HepG2 (cell line): ENCODE measurements around the gene GPATCH3. TPM values are rescaled to one million over a fixed set of nuclear protein-coding genes. Genes with fewer than 3 reads are reported as not detected.

Source experiments
- ARID4A ChIP-seq: sonication (generic); formaldehyde crosslinking; IDR thresholded peaks from 2 replicates; pipeline ENCODE4 v1.5.0; 2020; ENCODE audit warnings: mild to moderate bottlenecking, missing genetic modification reagents, borderline replicate concordance
- EP300 ChIP-seq, 3 experiments: sonication (generic) in 1 of 3; formaldehyde crosslinking in 1 of 3; IDR thresholded peaks; 2 replicates each; pipeline versions ENCODE4 v1.5.1 to v1.6.1; 2011 to 2020; ENCODE audit warnings: low read depth in 2 of 3, low read length in 2 of 3, borderline replicate concordance in 1 of 3, improper control_type of control experiment in 1 of 3, mild to moderate bottlenecking in 1 of 3, missing genetic modification reagents in 1 of 3, moderate library complexity in 1 of 3
- HES4 ChIP-seq: sonication (generic); formaldehyde crosslinking; IDR thresholded peaks from 2 replicates; pipeline ENCODE4 v1.9.0; 2021; ENCODE audit warnings: mild to moderate bottlenecking, missing genetic modification reagents, borderline replicate concordance
- HOXA5 ChIP-seq: sonication (generic); formaldehyde crosslinking; IDR thresholded peaks from 2 replicates; pipeline ENCODE4 v1.4.0; 2020; ENCODE audit warnings: missing genetic modification reagents
- MNT ChIP-seq: fragments of 450-650 bp; IDR thresholded peaks from 2 replicates; pipeline ENCODE4 v1.6.1; 2016
- NFE2L1 ChIP-seq: sonication (generic); formaldehyde crosslinking; IDR thresholded peaks from 2 replicates; pipeline ENCODE4 v1.4.0; 2020; ENCODE audit warnings: missing genetic modification reagents, mild to moderate bottlenecking, borderline replicate concordance
- PAWR ChIP-seq: sonication (generic); formaldehyde crosslinking; IDR thresholded peaks from 2 replicates; pipeline ENCODE4 v1.4.0; 2020; ENCODE audit warnings: missing genetic modification reagents, mild to moderate bottlenecking, borderline replicate concordance
- RARG ChIP-seq: sonication (generic); formaldehyde crosslinking; IDR thresholded peaks from 2 replicates; pipeline ENCODE4 v1.4.0; 2020; ENCODE audit warnings: low read depth, mild to moderate bottlenecking, missing genetic modification reagents
- ZBED4 ChIP-seq: sonication (generic); formaldehyde crosslinking; IDR thresholded peaks from 2 replicates; pipeline ENCODE4 v1.4.0; 2020; ENCODE audit warnings: missing genetic modification reagents, borderline replicate concordance
- ZFY ChIP-seq: sonication (generic); formaldehyde crosslinking; IDR thresholded peaks from 2 replicates; pipeline ENCODE4 v1.4.0; 2020; ENCODE audit warnings: missing genetic modification reagents
- ZGPAT ChIP-seq: IDR thresholded peaks from 2 replicates; pipeline ENCODE4 v1.6.1; 2016; ENCODE audit warnings: mild to moderate bottlenecking
- ZNF292 ChIP-seq: sonication (generic); formaldehyde crosslinking; IDR thresholded peaks from 2 replicates; pipeline ENCODE4 v1.8.1; 2022; ENCODE audit warnings: mild to moderate bottlenecking, low read depth, missing genetic modification reagents, borderline replicate concordance
- ZNF629 ChIP-seq: sonication (generic); formaldehyde crosslinking; conservative IDR thresholded peaks from 2 replicates; pipeline ENCODE4 v1.5.0; 2020; ENCODE audit warnings: missing genetic modification reagents
- ZNF841 ChIP-seq: sonication (generic); formaldehyde crosslinking; IDR thresholded peaks from 2 replicates; pipeline ENCODE4 v1.8.1; 2023; ENCODE audit warnings: missing genetic modification reagents, borderline replicate concordance
- ZSCAN25 ChIP-seq: sonication (generic); formaldehyde crosslinking; IDR thresholded peaks from 2 replicates; pipeline ENCODE4 v1.8.0; 2022; ENCODE audit warnings: mild to moderate bottlenecking, missing genetic modification reagents
- ZSCAN30 ChIP-seq: sonication (generic); formaldehyde crosslinking; IDR thresholded peaks from 2 replicates; pipeline ENCODE4 v1.5.0; 2020; ENCODE audit warnings: mild to moderate bottlenecking, missing genetic modification reagents
- polyA plus RNA-seq, 8 experiments: library from polyadenylated mRNA; depleted of rRNA in 3 of 8; stranded (reverse) in 7 of 8; unstranded in 1 of 8; fragments of >200 nt; fragmentation: Illumina TruSeq in 4 of 8; extraction: Trizol in 4 of 8; gene quantifications; 2 replicates each; pipeline versions ENCODE4 v1.2.1 to v1.2.3, GENCODE V29; 2011 to 2016; ENCODE audit warnings: low read depth in 4 of 8, missing spikeins in 1 of 8, mixed read lengths in 1 of 8; ENCODE audit not compliant: insufficient read depth in 1 of 8
- total RNA-seq, 5 experiments: library from RNA; depleted of rRNA; stranded (reverse); fragments of >200 nt; fragmentation: Illumina TruSeq; extraction: Trizol; gene quantifications; 2 replicates each; pipeline ENCODE4 v1.2.3, GENCODE V29; 2016; ENCODE audit warnings: low read depth in 1 of 5

GPATCH3 gene
- total and polyA plus RNA-seq, 2 of the 13 experiments (the other 11 are each of a cell fraction or from before 2014, with no cell fraction given), result 8.3 to 11.0 TPM

GRCh38 chr1:26921540-26922430, 21.5 kb upstream of the GPATCH3 start, which contains the start of gene NUDC (continued):
- TF ChIP-seq ARID4A, result peak; percentile 95
- no peak for TF ChIP-seq ZNF841
- no peak for TF ChIP-seq ZNF292 (CRISPR knock-in tag)
- peak; percentile 95 for TF ChIP-seq HES4 (CRISPR knock-in tag)
- no peak for TF ChIP-seq ZNF629 (CRISPR knock-in tag)
- no peak for TF ChIP-seq RARG (CRISPR knock-in tag)
- no peak for TF ChIP-seq PAWR
- TF ChIP-seq ZFY (CRISPR knock-in tag), result peak; percentile 97
- TF ChIP-seq EP300 (IDR thresholded peaks at IDR 0.05; ENCODE audit: low read depth in 2 of 2, low read length in 2 of 2), result no peak; a peak in 1 of 4 replicates
- peak; percentile 41; the same call in 1 of the 2 replicates for TF ChIP-seq EP300 (CRISPR knock-in tag; IDR thresholded peaks at IDR 0.05; ENCODE audit: borderline replicate concordance)
- TF ChIP-seq ZBED4 (CRISPR knock-in tag), result no peak
- no peak for TF ChIP-seq NFE2L1
- peak; percentile 45; the same call in 1 of the 2 replicates for TF ChIP-seq MNT
- peak; percentile 62 for TF ChIP-seq ZSCAN25 (CRISPR knock-in tag)
- peak; percentile 78; the same call in 1 of the 2 replicates for TF ChIP-seq HOXA5 (CRISPR knock-in tag)
- TF ChIP-seq ZSCAN30, result 0 out of 2 replicates have a peak, but pooled peaks have one; percentile 23
- TF ChIP-seq ZGPAT, result peak; percentile 82
